ENCODE data around the gene SSBP3. TPM values are rescaled to one million over a fixed set of nuclear protein-coding genes. Genes with fewer than 3 reads are reported as not detected.

The SSBP3 gene
- total RNA-seq, 4 donors from 2014 or later = 15.4 to 23.0 (median 18.2) TPM

GRCh38 chr1:54336116-54336515 is 70.1 kb downstream of the SSBP3 start:
- H3K27ac ChIP-seq = peak overlapping the region; percentile 30 to 77 (median 71)
- DNase-seq = no peak
- no peaks in the 10 kb centered on the region for H3K36me3 ChIP-seq
- TF ChIP-seq POLR2A (IDR thresholded peaks at IDR 0.05) (no peak), CTCF (IDR thresholded peaks at IDR 0.05) (no peak)
- H3K4me1 ChIP-seq = peaks cover 21 to 42% of the 10 kb centered on the region in 2 donors
- no peaks in the 10 kb centered on the region for H3K27me3 ChIP-seq
- H3K4me3 ChIP-seq (replicated peaks in 1 of 3) = no peak overlapping the region
- WGBS, 2 donors = 69 to 77% methylated on average over 5 of the region's 5 CpGs
- intact Hi-C loops (cut with DNase I) = no loop called here
- no peaks in the 10 kb centered on the region for H3K9me3 ChIP-seq

GRCh38 chr1:54335755-54336108 is 70.5 kb downstream of the SSBP3 start:
- WGBS, 2 donors = 60 to 77% methylated on average over 7 of the region's 7 CpGs
- H3K36me3 ChIP-seq = no peaks in the 10 kb centered on the region
- no peak overlapping the region for H3K4me3 ChIP-seq (replicated peaks in 1 of 3)
- no peaks in the 10 kb centered on the region for H3K27me3 ChIP-seq
- H3K4me1 ChIP-seq = peaks cover 21 to 42% of the 10 kb centered on the region in 2 donors
- DNase-seq = peak; percentile 27 to 37
- TF ChIP-seq POLR2A (IDR thresholded peaks at IDR 0.05) (no peak), CTCF (IDR thresholded peaks at IDR 0.05) (no peak)
- H3K9me3 ChIP-seq = no peaks in the 10 kb centered on the region
- peak overlapping the region; percentile 44 to 77 (median 71) for H3K27ac ChIP-seq
- intact Hi-C loops (cut with DNase I) = no loop called here

- peak; percentile 28 to 34 for DNase-seq
- H3K27ac ChIP-seq = peak overlapping the region; percentile 44 to 77 (median 71)
- no peaks in the 10 kb centered on the region for H3K36me3 ChIP-seq
- 45 to 50% methylated on average over 11 to 13 of the region's 13 CpGs for WGBS, 2 donors
- H3K9me3 ChIP-seq = no peaks in the 10 kb centered on the region
- TF ChIP-seq POLR2A (IDR thresholded peaks at IDR 0.05) = no peak
- TF ChIP-seq CTCF (IDR thresholded peaks at IDR 0.05) = no peak
- peaks cover 21 to 42% of the 10 kb centered on the region in 2 donors for H3K4me1 ChIP-seq
- H3K27me3 ChIP-seq = no peaks in the 10 kb centered on the region
- intact Hi-C loops (cut with DNase I) = no loop called here
- no peak overlapping the region for H3K4me3 ChIP-seq (replicated peaks in 1 of 3)
Measured at GRCh38 chr1:54335011-54335754, 71.0 kb downstream of the SSBP3 start.

DNA sequence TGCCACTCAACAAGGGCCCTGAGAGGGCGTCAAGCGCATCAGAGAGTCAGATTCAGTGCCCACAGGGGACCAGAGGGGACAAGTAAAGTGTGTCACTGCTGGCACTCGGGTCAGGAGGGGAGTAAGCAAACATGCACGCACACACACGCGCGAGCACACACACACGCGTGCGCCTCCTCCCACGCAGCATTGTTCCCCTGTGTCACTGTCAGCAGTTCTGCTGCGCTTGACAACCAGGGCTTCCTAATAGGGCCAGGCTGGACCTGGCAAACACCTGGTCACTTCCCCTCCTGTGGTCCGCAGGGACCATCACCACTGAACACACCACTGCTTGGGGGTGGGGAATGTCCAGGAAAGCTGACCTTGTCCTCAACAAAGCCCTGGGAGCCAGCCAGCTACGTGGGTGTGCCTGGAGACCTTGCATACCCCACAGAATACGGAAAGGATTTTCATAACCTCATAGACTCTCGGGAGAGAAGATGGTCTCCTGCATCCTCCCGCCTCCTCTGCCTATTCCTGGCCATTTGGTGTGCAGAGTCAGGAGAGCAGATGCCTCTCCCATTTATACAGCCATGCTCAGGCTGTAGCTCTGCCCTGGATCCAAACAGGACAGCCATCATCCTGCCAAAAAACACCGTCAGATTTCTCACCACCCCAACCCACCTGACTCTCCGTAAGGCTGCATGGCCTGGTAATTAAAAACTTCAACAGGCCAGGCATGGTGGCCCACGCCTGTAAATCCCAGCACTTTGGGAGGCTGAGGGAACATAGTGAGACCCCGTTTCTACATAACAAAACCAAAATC is 73.2 kb downstream of the SSBP3 start:
- Histone ChIP-seq H3K4me3 (replicated peaks in 1 of 3) (no peak overlapping the region), H3K9me3 (no peaks in the 10 kb centered on the region), H3K27ac (no peak overlapping the region), H3K27me3 (no peaks in the 10 kb centered on the region), H3K36me3 (no peaks in the 10 kb centered on the region), H3K4me1 (peaks cover 21 to 42% of the 10 kb centered on the region in 2 donors)
- 74 to 78% methylated on average over 14 to 16 of the region's 21 CpGs for WGBS, 2 donors
- no peak for DNase-seq
- TF ChIP-seq POLR2A (IDR thresholded peaks at IDR 0.05) = no peak
- no peak for TF ChIP-seq CTCF (IDR thresholded peaks at IDR 0.05)
- intact Hi-C loops (cut with DNase I) = no loop called here

Data from thyroid gland (tissue), 4 donors.